CD4-positive, alpha-beta T cell treated with Interleukin-6 for 4 hours (primary cell): ENCODE measurements around the gene PRR5.

Source experiments
- DNase-seq: peaks from one replicate; pipeline ENCODE4 v3.0.0-alpha.2; 2020; ENCODE audit warnings: mixed read lengths

Gene PRR5

GRCh38 chr22:44760476-44760875 lies 58.5 kb downstream of the PRR5 start:
- DNase-seq = no peak

GRCh38 chr22:44761025-44761424 lies 59.0 kb downstream of the PRR5 start:
- no peak for DNase-seq

DNA sequence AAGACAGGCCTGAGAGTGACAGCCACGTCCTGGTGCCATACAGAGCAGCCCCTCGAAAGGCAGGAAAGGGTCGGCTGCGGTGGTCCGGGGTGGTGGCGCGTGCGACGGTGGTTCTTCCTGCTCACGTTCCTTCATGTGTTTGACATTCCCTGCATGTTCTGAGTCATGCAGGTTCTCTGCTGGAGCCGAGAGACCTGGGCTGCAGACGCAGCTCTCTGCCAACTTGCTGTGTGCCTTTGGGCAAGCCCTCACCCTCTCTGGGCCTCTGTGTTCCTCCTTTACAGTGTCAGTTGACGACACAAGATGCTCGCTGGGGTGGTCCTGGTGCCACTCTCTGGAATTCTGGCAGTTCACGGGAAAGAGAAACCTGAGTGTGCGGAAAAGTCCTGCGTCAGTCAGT lies 62.4 kb downstream of the PRR5 start:
- DNase-seq = no peak

GRCh38 chr22:44764974-44765373 lies 63.0 kb downstream of the PRR5 start:
- DNase-seq = no peak

DNA sequence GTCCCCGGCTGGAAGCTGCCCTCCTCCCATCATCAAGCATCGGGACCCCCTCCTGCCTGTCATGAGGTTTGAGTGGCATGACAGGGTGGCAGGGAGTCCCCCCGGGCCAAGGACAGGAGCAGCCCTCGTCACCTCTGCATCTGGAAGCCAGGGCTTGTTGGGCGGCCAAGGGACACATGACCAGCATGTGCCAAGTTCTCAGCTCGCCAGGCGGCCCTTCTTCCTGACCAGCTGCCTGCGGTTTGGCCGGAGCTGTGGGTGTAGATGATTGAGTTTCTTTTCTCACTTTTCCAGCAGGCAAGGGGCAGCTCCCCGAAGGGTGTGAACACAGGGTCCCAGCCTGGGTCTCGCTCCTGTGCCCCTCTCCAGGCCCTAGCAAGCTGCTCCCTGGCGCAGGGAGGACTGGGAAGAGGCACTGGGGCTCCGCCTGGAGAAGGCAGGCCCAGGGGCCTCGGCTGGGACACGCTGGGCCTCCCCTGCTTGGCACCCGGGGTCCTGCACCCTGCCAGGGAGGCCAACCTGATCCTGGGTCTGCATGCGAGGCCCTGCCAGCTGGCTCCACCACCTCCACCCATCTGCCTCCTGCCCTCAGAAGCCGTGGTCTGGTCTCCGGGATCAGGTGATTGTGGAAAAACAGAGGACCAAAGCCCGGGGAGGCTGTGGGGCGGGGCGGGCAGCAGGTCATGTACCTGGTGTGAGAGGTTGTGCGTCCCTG lies 63.7 kb downstream of the PRR5 start:
- no peak for DNase-seq

GRCh38 chr22:44773082-44773481 lies 71.1 kb downstream of the PRR5 start:
- no peak for DNase-seq

GRCh38 chr22:44775862-44776261 lies 73.9 kb downstream of the PRR5 start:
- no peak for DNase-seq

- DNase-seq = no peak
These were observed 74.8 kb downstream of the PRR5 start for GRCh38 chr22:44776605-44777363.

GRCh38 chr22:44777364-44777755 lies 75.4 kb downstream of the PRR5 start:
- no peak for DNase-seq

- no peak for DNase-seq
These were observed 79.0 kb downstream of the PRR5 start for GRCh38 chr22:44780876-44781449.

GRCh38 chr22:44782363-44782963 lies 80.5 kb downstream of the PRR5 start:
- DNase-seq = no peak

DNA sequence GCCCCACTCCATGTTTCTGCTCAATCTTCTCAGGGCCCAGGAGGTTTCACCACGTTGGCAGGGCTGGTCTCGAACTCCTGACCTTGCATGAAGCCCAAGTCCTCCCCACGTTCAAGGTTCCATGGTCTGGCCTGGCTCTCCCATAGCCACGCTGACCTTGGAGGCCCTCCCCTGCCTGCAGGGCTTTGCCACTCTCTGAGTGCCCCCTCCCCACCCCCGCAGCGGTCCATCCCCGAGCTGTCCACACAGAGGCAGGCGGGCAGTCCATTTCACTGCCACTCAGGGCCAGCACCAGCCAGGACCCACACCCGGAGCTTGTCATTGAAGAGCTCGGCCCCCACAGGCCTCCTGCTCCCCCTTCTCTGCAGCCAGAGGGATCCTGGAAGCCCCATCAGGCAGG lies 81.1 kb downstream of the PRR5 start:
- no peak for DNase-seq

DNA sequence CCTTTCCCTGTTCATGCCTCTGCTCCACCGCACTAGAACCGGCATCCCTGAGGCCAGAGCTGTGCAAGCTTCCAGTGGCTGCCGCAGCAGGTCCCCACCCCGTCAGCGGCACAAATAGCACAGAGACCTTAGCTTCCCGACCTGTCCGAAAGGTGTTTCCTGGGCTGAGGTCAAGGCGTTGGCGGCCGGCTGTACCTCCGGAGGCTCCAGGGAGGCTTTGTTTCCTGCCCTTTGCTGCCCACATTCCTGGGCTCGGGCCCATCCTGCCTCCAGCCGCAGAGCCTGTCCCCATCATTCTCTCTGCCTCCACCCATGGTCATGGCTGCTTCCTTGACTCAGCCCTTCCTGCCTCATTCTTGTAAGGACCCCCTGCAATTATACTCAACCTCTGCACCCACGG lies 81.6 kb downstream of the PRR5 start:
- DNase-seq = no peak

GRCh38 chr22:44786136-44786535 lies 84.1 kb downstream of the PRR5 start:
- no peak for DNase-seq

DNA sequence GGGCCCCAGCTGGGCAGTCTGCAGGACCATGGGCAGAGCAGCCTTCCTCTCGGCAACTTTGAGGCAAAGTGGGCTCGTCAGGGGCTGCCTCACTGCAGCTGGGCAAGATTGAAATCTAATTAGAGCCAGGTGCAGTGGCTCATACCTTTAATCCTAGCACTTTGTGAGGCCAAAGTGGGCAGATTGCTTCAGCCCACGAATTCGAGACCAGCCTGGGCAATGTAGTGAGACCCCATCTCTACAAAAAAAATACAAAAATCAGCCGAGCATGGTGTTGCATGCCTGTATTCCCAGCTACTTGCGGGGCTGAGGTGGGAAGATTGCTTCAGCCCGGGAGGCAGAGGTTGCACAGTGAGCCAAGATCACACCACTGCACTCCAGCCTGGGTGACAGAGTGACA lies 84.6 kb downstream of the PRR5 start:
- DNase-seq = no peak
